Measurements from ENCODE around the gene ENTPD3. TPM values are rescaled to one million over a fixed set of nuclear protein-coding genes. Genes with fewer than 3 reads are reported as not detected.

ENTPD3 gene
- total RNA-seq, 2 donors from 2014 or later, result not detected

DNA sequence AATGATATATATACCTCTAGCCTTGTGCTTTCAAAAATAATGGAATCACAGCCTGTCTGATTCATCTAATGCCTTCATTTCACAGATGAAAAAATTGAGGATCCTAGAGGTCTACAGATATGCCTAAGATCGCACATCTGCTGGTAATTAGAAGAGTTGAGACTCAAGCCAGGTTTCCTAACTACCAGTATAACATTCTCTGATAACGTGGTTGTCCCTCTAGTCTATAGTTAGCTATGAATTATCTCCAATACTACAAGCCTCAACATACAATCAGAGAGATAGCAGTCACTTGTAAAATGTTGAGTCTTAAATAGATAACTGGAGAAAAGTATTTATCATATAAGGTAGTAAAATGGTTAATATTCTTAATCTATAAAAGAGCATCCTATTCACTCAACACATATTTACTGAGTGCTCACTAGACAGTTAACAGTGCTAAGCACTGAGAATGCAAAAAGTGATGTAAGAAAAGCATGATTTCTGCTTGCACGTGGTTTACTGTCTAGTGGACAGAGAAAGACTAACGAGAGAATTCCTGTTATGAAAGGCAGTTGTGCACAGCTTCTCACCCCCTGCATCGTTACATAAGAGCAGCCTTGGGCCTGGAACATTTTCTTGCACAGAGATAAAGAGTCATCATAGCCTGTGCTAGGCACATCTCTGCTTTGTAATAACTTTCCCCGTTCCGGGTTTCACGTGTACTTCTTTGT lies 4.9 kb upstream of the ENTPD3 start:
- Mint-ChIP-seq H3K27me3 (peaks cover 6 to 24% of the 10 kb centered on the region in 2 donors), H3K9me3 (no peaks in the 10 kb centered on the region), H3K36me3 (no peaks in the 10 kb centered on the region), H3K27ac (no peak overlapping the region), H3K4me3 (no peak overlapping the region), H3K4me1 (ENCODE audit: low read depth in 2 of 2) (peaks cover 0 to 4% of the 10 kb centered on the region in 2 donors)
- no peak for DNase-seq (ENCODE audit: low spot score)
- peak in 1 of 2 donors; percentile 12 for ATAC-seq

DNA sequence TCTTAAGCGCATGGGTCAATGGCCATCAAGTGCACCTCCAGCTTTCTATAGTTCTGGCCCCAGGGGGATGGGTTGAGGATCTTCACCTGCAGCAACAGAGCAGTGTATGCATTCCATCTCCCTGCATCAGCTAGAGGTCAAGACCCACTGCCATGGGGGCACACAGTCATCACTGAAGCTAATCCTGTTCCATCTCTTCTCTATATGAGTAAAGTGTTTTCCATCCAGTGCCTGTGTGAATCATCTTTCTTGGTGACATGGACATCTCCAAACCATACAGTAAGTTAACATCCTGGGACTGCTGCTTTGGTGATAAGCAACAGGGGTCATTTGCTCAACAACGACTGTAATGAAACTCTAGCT lies 4.4 kb upstream of the ENTPD3 start:
- ATAC-seq (peak in 1 of 2 donors; percentile 21), DNase-seq (ENCODE audit: low spot score) (no peak)
- Mint-ChIP-seq H3K4me3 (no peak overlapping the region), H3K27me3 (peaks cover 8 to 24% of the 10 kb centered on the region in 2 donors), H3K27ac (no peak overlapping the region), H3K9me3 (no peaks in the 10 kb centered on the region), H3K36me3 (no peaks in the 10 kb centered on the region), H3K4me1 (ENCODE audit: low read depth in 2 of 2) (peaks cover 0 to 4% of the 10 kb centered on the region in 2 donors)

DNA sequence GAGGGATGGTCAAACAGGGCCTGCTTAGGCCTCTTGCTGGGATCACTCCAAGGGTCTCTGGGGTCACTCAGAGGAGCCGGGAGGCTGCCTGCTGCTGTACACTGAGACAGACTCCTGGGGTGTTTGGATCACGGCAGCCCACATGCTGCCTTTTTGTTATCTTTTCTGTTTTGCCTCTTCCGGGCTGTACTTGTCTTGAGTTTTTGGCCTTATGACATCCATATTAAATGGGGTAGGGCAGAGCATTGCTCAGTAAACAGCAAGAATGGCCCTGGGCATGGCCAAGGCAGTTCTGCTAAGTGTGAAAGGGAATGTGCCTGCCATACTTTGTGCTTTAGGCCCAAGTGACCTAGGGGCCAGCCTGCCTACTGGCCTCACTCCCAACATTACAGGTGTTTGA lies 771 bp upstream of the ENTPD3 start:
- Mint-ChIP-seq H3K27ac (no peak overlapping the region), H3K36me3 (no peaks in the 10 kb centered on the region), H3K4me3 (peak overlapping the region; percentile 47), H3K27me3 (peaks cover 16 to 31% of the 10 kb centered on the region in 2 donors), H3K4me1 (ENCODE audit: low read depth in 2 of 2) (peaks cover 0 to 4% of the 10 kb centered on the region in 2 donors), H3K9me3 (no peaks in the 10 kb centered on the region)
- no peak for DNase-seq (ENCODE audit: low spot score)
- ATAC-seq, result no peak

GRCh38 chr3:40387895-40388254 lies 891 bp downstream of the ENTPD3 start:
- Mint-ChIP-seq H3K4me1 (ENCODE audit: low read depth in 2 of 2) (peaks cover 0 to 4% of the 10 kb centered on the region in 2 donors), H3K36me3 (no peaks in the 10 kb centered on the region), H3K27ac (no peak overlapping the region), H3K9me3 (no peaks in the 10 kb centered on the region), H3K27me3 (peaks cover 16 to 27% of the 10 kb centered on the region in 2 donors), H3K4me3 (no peak overlapping the region)
- ATAC-seq, result no peak
- no peak for DNase-seq (ENCODE audit: low spot score)

GRCh38 chr3:40396406-40396805 lies 9.4 kb downstream of the ENTPD3 start:
- no peak for DNase-seq (ENCODE audit: low spot score)
- no peaks in the 10 kb centered on the region for H3K27me3 Mint-ChIP-seq

GRCh38 chr3:40397129-40397528 lies 10.1 kb downstream of the ENTPD3 start:
- Mint-ChIP-seq H3K4me3 (no peak overlapping the region), H3K4me1 (ENCODE audit: low read depth in 2 of 2) (no peaks in the 10 kb centered on the region), H3K36me3 (peaks cover 4% of the 10 kb centered on the region), H3K9me3 (no peaks in the 10 kb centered on the region), H3K27ac (no peak overlapping the region), H3K27me3 (no peaks in the 10 kb centered on the region)
- ATAC-seq (no peak), DNase-seq (ENCODE audit: low spot score) (no peak)

More at GRCh38 chr3:40396406-40396805, 9.4 kb downstream of the ENTPD3 start:
- ATAC-seq, result no peak
- Mint-ChIP-seq H3K4me3 (no peak overlapping the region), H3K9me3 (no peaks in the 10 kb centered on the region), H3K4me1 (ENCODE audit: low read depth in 2 of 2) (no peaks in the 10 kb centered on the region), H3K27ac (no peak overlapping the region), H3K36me3 (peaks cover 4% of the 10 kb centered on the region)

- no peaks in the 10 kb centered on the region for H3K4me1 Mint-ChIP-seq (ENCODE audit: low read depth in 2 of 2)
- H3K27me3 Mint-ChIP-seq, result no peaks in the 10 kb centered on the region
- H3K4me3 Mint-ChIP-seq, result no peak overlapping the region
- peaks cover 4% of the 10 kb centered on the region for H3K36me3 Mint-ChIP-seq
- no peaks in the 10 kb centered on the region for H3K9me3 Mint-ChIP-seq
- H3K27ac Mint-ChIP-seq, result no peak overlapping the region
- ATAC-seq, result no peak
- DNase-seq (ENCODE audit: low spot score), result no peak
Measured at GRCh38 chr3:40397912-40398311, 10.9 kb downstream of the ENTPD3 start.

GRCh38 chr3:40398346-40398745 lies 11.4 kb downstream of the ENTPD3 start:
- Mint-ChIP-seq H3K9me3 (no peaks in the 10 kb centered on the region), H3K27me3 (no peaks in the 10 kb centered on the region), H3K36me3 (peaks cover 4% of the 10 kb centered on the region), H3K27ac (no peak overlapping the region), H3K4me3 (no peak overlapping the region), H3K4me1 (ENCODE audit: low read depth in 2 of 2) (no peaks in the 10 kb centered on the region)
- no peak for DNase-seq (ENCODE audit: low spot score)
- no peak for ATAC-seq

- Mint-ChIP-seq H3K4me3 (no peak overlapping the region), H3K4me1 (ENCODE audit: low read depth in 2 of 2) (no peaks in the 10 kb centered on the region), H3K9me3 (no peaks in the 10 kb centered on the region), H3K27ac (no peak overlapping the region), H3K36me3 (no peaks in the 10 kb centered on the region), H3K27me3 (no peaks in the 10 kb centered on the region)
- ATAC-seq (no peak), DNase-seq (ENCODE audit: low spot score) (no peak)
Measured at GRCh38 chr3:40404591-40405198, 17.7 kb downstream of the ENTPD3 start.

- Mint-ChIP-seq H3K27me3 (peaks cover 0 to 8% of the 10 kb centered on the region in 2 donors), H3K4me3 (no peak overlapping the region), H3K9me3 (no peaks in the 10 kb centered on the region), H3K4me1 (ENCODE audit: low read depth in 2 of 2) (no peaks in the 10 kb centered on the region), H3K27ac (no peak overlapping the region), H3K36me3 (no peaks in the 10 kb centered on the region)
- DNase-seq (ENCODE audit: low spot score), result no peak
- no peak for ATAC-seq
Measured at GRCh38 chr3:40407007-40407406, 20.0 kb downstream of the ENTPD3 start.

DNA sequence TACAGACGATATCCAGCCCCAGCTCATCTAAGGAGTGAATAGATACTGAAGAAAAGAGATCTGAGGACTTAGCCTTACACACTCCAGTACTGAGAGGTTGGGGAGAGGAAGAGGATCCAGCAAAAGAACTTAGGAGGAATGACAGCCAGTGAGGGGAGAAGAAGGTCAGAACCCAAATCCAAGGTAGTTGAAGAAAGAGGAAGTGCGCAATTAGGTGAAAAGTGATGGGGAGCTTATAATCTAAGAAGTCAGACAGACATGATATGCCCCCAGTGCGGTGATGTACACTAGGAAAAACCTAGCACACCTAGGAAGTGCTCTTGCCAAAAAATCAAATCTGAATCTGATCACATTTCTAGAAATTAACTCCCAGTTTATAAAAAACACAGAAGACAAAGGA lies 20.6 kb downstream of the ENTPD3 start:
- ATAC-seq, result no peak
- H3K4me1 Mint-ChIP-seq (ENCODE audit: low read depth in 2 of 2), result no peaks in the 10 kb centered on the region
- H3K27me3 Mint-ChIP-seq, result peaks cover 0 to 8% of the 10 kb centered on the region in 2 donors
- no peak overlapping the region for H3K27ac Mint-ChIP-seq
- H3K9me3 Mint-ChIP-seq, result no peaks in the 10 kb centered on the region
- no peaks in the 10 kb centered on the region for H3K36me3 Mint-ChIP-seq
- H3K4me3 Mint-ChIP-seq, result no peak overlapping the region
- no peak for DNase-seq (ENCODE audit: low spot score)

DNA sequence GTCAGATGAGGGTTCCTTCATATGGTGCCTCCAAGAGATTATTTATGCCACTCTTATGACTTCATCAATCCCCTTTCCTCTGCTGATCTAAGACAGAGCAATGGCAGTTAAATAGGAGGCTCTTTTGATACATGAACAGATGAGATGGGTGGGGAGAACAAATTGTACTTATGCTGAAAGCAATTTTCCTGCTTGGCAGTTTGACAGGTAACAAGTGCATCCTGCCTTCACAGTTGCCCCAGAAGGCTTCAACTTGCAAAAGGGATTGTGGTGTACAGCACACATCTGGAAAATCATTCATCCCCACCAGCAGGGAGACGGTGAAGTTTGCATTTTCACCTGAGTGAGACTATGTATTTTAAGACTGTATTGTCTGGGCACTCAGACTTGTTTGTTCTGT lies 27.3 kb downstream of the ENTPD3 start:
- H3K4me3 Mint-ChIP-seq, result no peak overlapping the region
- no peaks in the 10 kb centered on the region for H3K9me3 Mint-ChIP-seq
- peaks cover 0 to 8% of the 10 kb centered on the region in 2 donors for H3K27me3 Mint-ChIP-seq
- ATAC-seq, result no peak
- no peaks in the 10 kb centered on the region for H3K36me3 Mint-ChIP-seq
- no peak for DNase-seq (ENCODE audit: low spot score)
- H3K27ac Mint-ChIP-seq, result no peak overlapping the region
- no peaks in the 10 kb centered on the region for H3K4me1 Mint-ChIP-seq (ENCODE audit: low read depth in 2 of 2)

DNA sequence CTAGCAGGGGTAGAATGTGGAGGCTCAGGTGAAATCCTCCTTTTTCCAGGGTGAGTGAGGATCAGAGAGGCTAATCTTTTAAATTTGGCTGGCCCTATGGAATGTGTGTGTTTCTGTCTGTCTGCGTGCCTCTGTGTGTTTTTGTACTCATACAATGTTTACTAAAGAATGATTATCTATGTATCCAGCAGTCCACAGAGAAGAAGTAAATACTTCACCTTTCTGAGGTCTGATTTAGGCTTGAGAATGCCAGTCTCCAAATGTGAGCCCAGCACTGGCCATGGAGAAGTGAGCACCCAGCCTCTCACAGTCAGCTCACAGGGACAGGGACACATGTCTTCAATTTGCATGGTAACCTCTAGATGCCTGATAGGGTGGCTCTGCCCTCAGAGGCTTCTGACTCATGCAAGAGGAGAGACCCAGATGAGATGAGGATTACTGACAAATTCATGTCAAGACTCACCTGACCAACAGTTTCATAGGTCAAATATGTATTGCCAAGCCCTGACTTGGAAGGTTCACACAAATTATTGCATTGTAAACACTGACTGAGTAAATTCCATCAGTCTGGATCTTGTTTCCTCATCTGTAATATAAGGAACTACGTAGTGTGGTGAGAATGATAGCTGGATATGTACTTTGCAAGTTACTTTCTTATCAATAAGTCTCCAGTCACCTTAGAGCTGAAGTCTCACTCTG lies 31.0 kb downstream of the ENTPD3 start:
- H3K27ac Mint-ChIP-seq, result no peak overlapping the region
- ATAC-seq, result peak in 1 of 2 donors; percentile 32
- no peaks in the 10 kb centered on the region for H3K4me1 Mint-ChIP-seq (ENCODE audit: low read depth in 2 of 2)

DNA sequence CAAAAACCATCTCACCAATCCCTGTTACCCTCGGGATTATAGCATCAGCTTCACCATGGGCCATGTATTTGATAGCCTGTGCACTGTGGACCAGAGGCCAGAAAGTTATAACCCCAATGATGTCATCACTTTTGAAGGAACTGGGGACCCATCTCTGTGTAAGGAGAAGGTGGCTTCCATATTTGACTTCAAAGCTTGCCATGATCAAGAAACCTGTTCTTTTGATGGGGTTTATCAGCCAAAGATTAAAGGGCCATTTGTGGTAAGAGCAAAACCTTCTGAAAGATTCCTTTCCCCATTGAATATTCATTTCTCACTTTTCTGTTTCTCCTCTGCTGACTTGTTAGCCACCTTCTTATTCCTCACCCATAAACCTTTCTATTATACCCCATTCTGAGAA lies 35.9 kb downstream of the ENTPD3 start:
- Mint-ChIP-seq H3K27ac (no peak overlapping the region), H3K9me3 (no peaks in the 10 kb centered on the region), H3K4me3 (no peak overlapping the region), H3K27me3 (no peaks in the 10 kb centered on the region), H3K36me3 (peaks cover 5% of the 10 kb centered on the region), H3K4me1 (ENCODE audit: low read depth in 2 of 2) (no peaks in the 10 kb centered on the region)
- ATAC-seq (no peak), DNase-seq (ENCODE audit: low spot score) (no peak)

More for the DNA sequence above, 31.0 kb downstream of the ENTPD3 start:
- H3K27me3 Mint-ChIP-seq, result no peaks in the 10 kb centered on the region
- H3K36me3 Mint-ChIP-seq, result no peaks in the 10 kb centered on the region
- H3K4me3 Mint-ChIP-seq, result no peak overlapping the region
- H3K9me3 Mint-ChIP-seq, result no peaks in the 10 kb centered on the region
- DNase-seq (ENCODE audit: low spot score), result no peak
